Stimulated activated naive CD8-positive, alpha-beta T cell treated with anti-CD3 and anti-CD28 coated beads, Interleukin-15, amount 100 ng/mL, for 72 hours (primary cell): Measurements from ENCODE around the gene FUNDC2.
A peak's percentile ranks its signal among the peaks of the same experiment; 100 is the strongest.
"Not testable (repeated sequence)": the region's sequence is repeated elsewhere in the genome, so short reads cannot be mapped to it uniquely, and the experiment has no call there.

Source experiments
- ATAC-seq: fragments of 150-1000 bp; cut with Tn5 transposase; 2 replicates; pipeline ENCODE4 v1.10.0; 2021; ENCODE audit warnings: mild to moderate bottlenecking, moderate library complexity
- DNase-seq, 2 donors: peaks; one replicate each; pipeline ENCODE4 v3.0.0; 2021 to 2022
- H3K27ac Mint-ChIP-seq, 2 donors: one replicate each; pipeline ENCODE4 v1.8.0; 2022; ENCODE audit warnings: mild to moderate bottlenecking in 2 of 2, mixed read lengths in 2 of 2, moderate library complexity in 2 of 2
- H3K27me3 Mint-ChIP-seq: one replicate; pipeline ENCODE4 v1.8.0; 2022; ENCODE audit warnings: mixed read lengths
- H3K4me1 Mint-ChIP-seq: one replicate; pipeline ENCODE4 v1.8.0; 2022; ENCODE audit warnings: mild to moderate bottlenecking, mixed read lengths
- H3K4me3 Mint-ChIP-seq, 2 donors: one replicate each; pipeline ENCODE4 v1.8.0; 2022; ENCODE audit warnings: mild to moderate bottlenecking in 2 of 2, mixed read lengths in 2 of 2, moderate library complexity in 1 of 2
- H3K9me3 Mint-ChIP-seq, 2 donors: one replicate each; pipeline ENCODE4 v1.8.0; 2022; ENCODE audit warnings: mixed read lengths in 2 of 2

The FUNDC2 gene

GRCh38 chrX:155026727-155027508 lies at the start of gene FUNDC2:
TSS of gene FUNDC2 (plus strand) at chrX:155026844. CDS start at chrX:155026939, 95 bp downstream.
- peaks cover 27% of the 10 kb centered on the region for H3K4me1 Mint-ChIP-seq
- peak; percentile 93 for ATAC-seq
- H3K9me3 Mint-ChIP-seq = no peaks in the 10 kb centered on the region

GRCh38 chrX:154979629-154980028 lies 47.0 kb upstream of the FUNDC2 start:
- Mint-ChIP-seq H3K4me3 (no peak overlapping the region), H3K4me1 (peaks cover 18% of the 10 kb centered on the region), H3K27me3 (no peaks in the 10 kb centered on the region), H3K9me3 (no peaks in the 10 kb centered on the region), H3K27ac (no peak overlapping the region)
- DNase-seq = no peak
- no peak for ATAC-seq

More at GRCh38 chrX:155026727-155027508, at the start of gene FUNDC2:
- peak; percentile 91 to 96 for DNase-seq
- Mint-ChIP-seq H3K27ac (peak within 1 kb of the TSS; percentile 94 to 96), H3K27me3 (no peaks in the 10 kb centered on the region), H3K4me3 (peak within 1 kb of the TSS; percentile 80 to 86)

- Mint-ChIP-seq H3K9me3 (no peaks in the 10 kb centered on the region), H3K27me3 (no peaks in the 10 kb centered on the region), H3K27ac (peak overlapping the region; percentile 88 to 91), H3K4me3 (peak overlapping the region; percentile 80 to 84), H3K4me1 (peaks cover 18% of the 10 kb centered on the region)
- DNase-seq (peak; percentile 71 to 80), ATAC-seq (peak; percentile 96)
Observed at GRCh38 chrX:154980330-154981115, 46.1 kb upstream of the FUNDC2 start.

- DNase-seq (no peak), ATAC-seq (no peak)
- Mint-ChIP-seq H3K4me1 (peaks cover 18% of the 10 kb centered on the region), H3K27me3 (no peaks in the 10 kb centered on the region), H3K4me3 (peak overlapping the region; percentile 80 to 84), H3K27ac (peak overlapping the region in 1 of 2 donors; percentile 49), H3K9me3 (no peaks in the 10 kb centered on the region)
Observed at GRCh38 chrX:154981116-154981411, 45.6 kb upstream of the FUNDC2 start.

GRCh38 chrX:154986826-154987575 lies 39.6 kb upstream of the FUNDC2 start:
- ATAC-seq = no peak
- Mint-ChIP-seq H3K27ac (no peak overlapping the region), H3K9me3 (no peaks in the 10 kb centered on the region), H3K27me3 (no peaks in the 10 kb centered on the region), H3K4me3 (no peak overlapping the region), H3K4me1 (peaks cover 21% of the 10 kb centered on the region)
- DNase-seq = no peak

- Mint-ChIP-seq H3K4me3 (no peak overlapping the region), H3K9me3 (no peaks in the 10 kb centered on the region), H3K27me3 (no peaks in the 10 kb centered on the region), H3K4me1 (peaks cover 24% of the 10 kb centered on the region), H3K27ac (no peak overlapping the region)
- no peak for DNase-seq
- no peak for ATAC-seq
Observed at GRCh38 chrX:154987940-154988339, 38.7 kb upstream of the FUNDC2 start.

- DNase-seq (no peak), ATAC-seq (no peak)
- H3K27me3 Mint-ChIP-seq = no peaks in the 10 kb centered on the region
- no peak overlapping the region for H3K4me3 Mint-ChIP-seq
- peaks cover 24% of the 10 kb centered on the region for H3K4me1 Mint-ChIP-seq
- no peak overlapping the region for H3K27ac Mint-ChIP-seq
- H3K9me3 Mint-ChIP-seq = no peaks in the 10 kb centered on the region
Observed at GRCh38 chrX:154988719-154989118, 37.9 kb upstream of the FUNDC2 start.

GRCh38 chrX:154990496-154990895 lies 36.1 kb upstream of the FUNDC2 start:
- Mint-ChIP-seq H3K4me1 (peaks cover 24% of the 10 kb centered on the region), H3K9me3 (no peaks in the 10 kb centered on the region), H3K4me3 (peak overlapping the region in 1 of 2 donors; percentile 42), H3K27me3 (no peaks in the 10 kb centered on the region), H3K27ac (no peak overlapping the region)
- ATAC-seq (peak; percentile 66), DNase-seq (no peak)

GRCh38 chrX:154991039-154991438 lies 35.6 kb upstream of the FUNDC2 start:
- no peaks in the 10 kb centered on the region for H3K9me3 Mint-ChIP-seq
- ATAC-seq = peak; percentile 37
- H3K27ac Mint-ChIP-seq = peak overlapping the region; percentile 48 to 78

GRCh38 chrX:154991476-154991875 lies 35.2 kb upstream of the FUNDC2 start:
- Mint-ChIP-seq H3K9me3 (no peaks in the 10 kb centered on the region), H3K27ac (peak overlapping the region in 1 of 2 donors; percentile 78), H3K27me3 (no peaks in the 10 kb centered on the region), H3K4me3 (peak overlapping the region in 1 of 2 donors; percentile 66), H3K4me1 (peaks cover 24% of the 10 kb centered on the region)
- peak; percentile 55 for ATAC-seq
- DNase-seq = no peak

More at GRCh38 chrX:154991039-154991438, 35.6 kb upstream of the FUNDC2 start:
- H3K4me1 Mint-ChIP-seq = peaks cover 24% of the 10 kb centered on the region
- DNase-seq = peak in 1 of 2 donors; percentile 2
- no peaks in the 10 kb centered on the region for H3K27me3 Mint-ChIP-seq
- peak overlapping the region; percentile 42 to 51 for H3K4me3 Mint-ChIP-seq

- H3K27me3 Mint-ChIP-seq = peaks cover 25% of the 10 kb centered on the region
- H3K9me3 Mint-ChIP-seq = no peaks in the 10 kb centered on the region
- ATAC-seq (no peak), DNase-seq (no peak)
- H3K4me1 Mint-ChIP-seq = peaks cover 8% of the 10 kb centered on the region
- no peak overlapping the region for H3K4me3 Mint-ChIP-seq
- no peak overlapping the region for H3K27ac Mint-ChIP-seq
Observed at GRCh38 chrX:154998204-154998880, 28.3 kb upstream of the FUNDC2 start.

- Mint-ChIP-seq H3K4me1 (peaks cover 8% of the 10 kb centered on the region), H3K27me3 (peaks cover 27% of the 10 kb centered on the region), H3K4me3 (no peak overlapping the region), H3K27ac (no peak overlapping the region), H3K9me3 (no peaks in the 10 kb centered on the region)
- no peak for ATAC-seq
- no peak for DNase-seq
Observed at GRCh38 chrX:155000841-155001240, 25.8 kb upstream of the FUNDC2 start.

- ATAC-seq = peak; percentile 56
Observed at GRCh38 chrX:155001873-155002272, 24.8 kb upstream of the FUNDC2 start.

GRCh38 chrX:155005190-155005589 lies 21.5 kb upstream of the FUNDC2 start:
- Mint-ChIP-seq H3K27me3 (peaks cover 13% of the 10 kb centered on the region), H3K4me1 (peaks cover 8% of the 10 kb centered on the region), H3K4me3 (no peak overlapping the region), H3K9me3 (no peaks in the 10 kb centered on the region), H3K27ac (no peak overlapping the region)
- ATAC-seq (no peak), DNase-seq (no peak)

More at GRCh38 chrX:155001873-155002272, 24.8 kb upstream of the FUNDC2 start:
- Mint-ChIP-seq H3K27me3 (peaks cover 27% of the 10 kb centered on the region), H3K4me3 (no peak overlapping the region), H3K4me1 (peaks cover 8% of the 10 kb centered on the region), H3K27ac (no peak overlapping the region), H3K9me3 (no peaks in the 10 kb centered on the region)
- no peak for DNase-seq

GRCh38 chrX:155006379-155006778 lies 20.3 kb upstream of the FUNDC2 start:
- not testable (repeated sequence) for H3K27me3 Mint-ChIP-seq, H3K4me3 Mint-ChIP-seq, H3K4me1 Mint-ChIP-seq, DNase-seq, ATAC-seq, H3K9me3 Mint-ChIP-seq, H3K27ac Mint-ChIP-seq
